ENCODE measurements around the gene ZDHHC12.

The ZDHHC12 gene

DNA sequence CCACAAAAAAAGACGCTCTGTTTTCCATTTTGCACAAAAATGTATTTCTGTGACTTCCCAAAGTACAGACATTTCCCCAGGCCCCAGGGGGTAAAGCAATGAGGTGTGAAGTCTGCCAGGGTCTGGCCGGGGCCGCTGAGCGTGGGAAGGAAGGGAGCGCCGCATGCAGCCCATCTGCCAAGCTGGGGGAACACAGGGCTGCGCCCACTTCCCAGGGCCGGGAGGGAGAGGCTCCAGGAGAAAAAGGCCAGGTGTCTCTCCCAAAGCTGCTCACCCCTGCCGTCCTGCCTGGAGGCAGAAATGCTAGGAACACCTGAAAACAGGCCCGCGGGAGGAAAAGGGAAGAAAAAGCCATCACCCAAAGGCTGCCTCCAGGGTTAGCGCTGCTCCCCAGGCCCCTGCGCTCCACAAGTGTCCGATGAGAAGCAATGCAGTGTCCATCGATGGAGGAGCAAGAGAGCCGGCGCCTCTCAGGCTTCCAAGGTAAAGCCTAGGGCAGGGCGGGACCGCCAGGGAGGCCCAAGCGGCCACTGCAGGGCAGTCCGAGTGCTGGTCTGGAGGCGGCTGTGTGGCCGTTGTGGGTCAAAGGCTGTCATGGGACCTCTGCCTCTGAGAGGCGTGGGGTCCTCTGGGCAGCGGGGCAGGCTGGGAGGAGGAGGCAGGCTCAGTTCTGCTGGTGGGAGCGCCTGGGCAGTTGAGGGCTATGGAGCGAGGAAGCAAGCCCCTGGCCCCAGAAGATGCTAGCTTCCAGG, 6.0 kb upstream of the ZDHHC12 start:
- no peak for DNase-seq (ENCODE audit: low read depth in 2 of 2, low spot score in 1 of 2)

DNA sequence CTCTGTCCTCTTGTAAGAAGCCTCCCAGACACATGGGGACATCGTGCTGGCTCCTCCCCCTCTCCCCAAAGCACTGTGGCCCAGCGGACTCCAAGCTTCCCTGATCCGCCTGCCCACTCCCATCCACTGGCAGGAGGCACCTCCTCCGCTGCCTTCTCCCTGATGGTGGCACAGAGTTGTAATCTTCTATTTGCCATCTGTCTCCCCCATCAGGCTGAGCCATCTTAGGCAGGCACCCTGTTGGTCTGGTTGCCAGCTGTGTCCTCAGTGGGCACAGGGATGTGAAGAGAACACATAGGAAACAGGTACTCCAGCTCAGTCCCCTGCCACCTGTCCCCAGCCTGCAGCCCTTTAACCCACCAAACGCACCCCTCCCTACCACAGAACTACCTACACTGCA, 5.4 kb upstream of the ZDHHC12 start:
- no peak for DNase-seq (ENCODE audit: low read depth in 2 of 2, low spot score in 1 of 2)

DNA sequence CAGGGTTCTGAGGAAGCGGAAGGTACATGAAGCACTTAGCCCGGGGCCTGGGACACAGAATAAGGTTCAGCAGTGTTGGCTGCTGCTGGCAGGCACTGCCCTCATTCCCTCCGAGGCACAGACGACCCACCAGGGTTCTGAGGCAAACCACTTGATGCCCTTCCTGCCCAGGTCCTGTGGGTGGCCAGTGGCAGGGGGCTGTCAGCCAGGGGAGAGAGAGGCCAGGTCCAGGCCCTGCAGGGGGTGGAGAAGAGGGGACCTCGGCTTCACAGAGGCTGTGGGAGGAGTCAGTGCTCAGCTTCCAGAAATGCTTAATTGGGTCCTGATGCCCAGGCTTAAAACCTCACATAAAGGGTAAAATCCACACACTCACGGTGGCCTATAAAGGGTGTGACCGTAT, 4.4 kb upstream of the ZDHHC12 start:
- DNase-seq (ENCODE audit: low read depth in 2 of 2, low spot score in 1 of 2): no peak

DNA sequence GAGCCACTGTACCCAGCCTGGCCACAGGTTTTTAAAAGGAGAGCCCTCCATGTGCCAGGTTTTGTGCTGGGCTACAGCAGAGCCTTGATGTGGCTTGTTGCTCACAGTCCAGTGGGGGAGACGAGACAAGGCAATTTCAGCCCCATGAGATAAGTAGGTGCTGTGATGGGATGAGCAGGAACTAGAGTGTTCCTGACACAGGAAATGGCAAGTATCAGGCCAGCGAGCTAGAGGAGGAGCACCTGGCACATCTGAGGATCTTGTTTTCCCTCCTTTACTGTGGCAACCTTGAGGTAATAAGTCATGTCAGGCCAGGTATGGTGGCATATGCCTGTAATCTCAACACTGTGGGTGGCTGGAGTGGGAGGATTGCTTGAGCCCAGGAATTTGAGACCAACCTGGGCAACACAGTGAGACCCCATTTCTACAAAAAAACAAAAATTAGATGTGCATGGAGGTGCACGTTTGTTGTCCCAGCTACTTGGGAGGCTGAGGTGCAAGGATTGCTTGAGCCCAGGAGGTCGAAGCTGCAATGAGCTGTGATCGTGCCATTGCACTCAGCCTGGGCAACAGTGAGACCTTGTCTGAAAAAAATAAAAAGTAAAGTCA, 3.8 kb upstream of the ZDHHC12 start:
- no peak for DNase-seq (ENCODE audit: low read depth in 2 of 2, low spot score in 1 of 2)

DNA sequence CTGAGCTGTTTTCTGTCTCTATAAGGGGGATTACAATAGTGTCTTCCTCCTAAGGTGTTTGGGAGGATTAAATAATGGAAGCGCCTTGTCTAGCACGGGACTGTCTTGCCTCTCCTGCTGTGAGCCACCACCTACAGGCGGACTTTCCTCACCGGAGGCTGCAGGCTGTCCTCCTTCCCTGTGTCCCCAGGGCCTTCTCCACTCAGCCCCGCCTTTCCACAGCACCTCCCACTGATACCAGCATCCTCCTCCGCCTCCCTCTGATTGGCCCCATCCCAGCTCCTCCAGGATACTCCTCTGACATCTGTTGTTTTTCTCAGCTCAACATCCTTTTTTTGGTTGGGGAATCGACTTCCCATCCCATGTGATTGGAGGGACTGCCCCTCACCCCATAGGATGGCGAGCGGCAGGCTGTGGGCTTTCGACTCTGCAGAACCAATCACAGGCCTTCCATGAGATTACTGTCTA, 851 bp upstream of the ZDHHC12 start:
- DNase-seq (ENCODE audit: low read depth in 2 of 2, low spot score in 1 of 2): no peak

DNA sequence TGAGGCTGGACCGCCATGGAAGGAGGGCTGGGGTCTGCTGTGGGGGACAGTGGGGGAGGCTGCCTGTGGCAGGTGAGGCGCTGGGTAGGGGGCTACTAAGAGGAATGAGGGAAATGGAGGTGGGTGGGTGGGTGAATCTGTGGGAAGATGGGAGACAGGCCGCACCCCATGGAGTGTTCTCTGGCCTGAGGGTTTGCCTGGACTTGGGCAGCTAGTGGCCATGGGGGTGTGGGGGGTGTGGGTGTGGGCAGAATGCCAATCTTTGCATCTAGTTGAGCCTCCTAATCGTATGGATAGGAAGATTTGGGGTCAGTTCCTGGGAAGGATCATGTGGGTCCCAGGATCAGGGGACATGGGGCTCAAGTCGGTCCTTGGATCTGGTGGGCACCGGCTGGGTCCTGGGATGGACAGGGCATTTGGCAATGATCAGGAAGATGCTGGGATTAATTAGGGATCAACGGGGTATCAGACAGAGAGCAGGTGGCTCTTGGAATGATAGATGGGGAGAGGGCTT, 518 bp downstream of the ZDHHC12 start:
- no peak for DNase-seq (ENCODE audit: low read depth in 2 of 2, low spot score in 1 of 2)

DNA sequence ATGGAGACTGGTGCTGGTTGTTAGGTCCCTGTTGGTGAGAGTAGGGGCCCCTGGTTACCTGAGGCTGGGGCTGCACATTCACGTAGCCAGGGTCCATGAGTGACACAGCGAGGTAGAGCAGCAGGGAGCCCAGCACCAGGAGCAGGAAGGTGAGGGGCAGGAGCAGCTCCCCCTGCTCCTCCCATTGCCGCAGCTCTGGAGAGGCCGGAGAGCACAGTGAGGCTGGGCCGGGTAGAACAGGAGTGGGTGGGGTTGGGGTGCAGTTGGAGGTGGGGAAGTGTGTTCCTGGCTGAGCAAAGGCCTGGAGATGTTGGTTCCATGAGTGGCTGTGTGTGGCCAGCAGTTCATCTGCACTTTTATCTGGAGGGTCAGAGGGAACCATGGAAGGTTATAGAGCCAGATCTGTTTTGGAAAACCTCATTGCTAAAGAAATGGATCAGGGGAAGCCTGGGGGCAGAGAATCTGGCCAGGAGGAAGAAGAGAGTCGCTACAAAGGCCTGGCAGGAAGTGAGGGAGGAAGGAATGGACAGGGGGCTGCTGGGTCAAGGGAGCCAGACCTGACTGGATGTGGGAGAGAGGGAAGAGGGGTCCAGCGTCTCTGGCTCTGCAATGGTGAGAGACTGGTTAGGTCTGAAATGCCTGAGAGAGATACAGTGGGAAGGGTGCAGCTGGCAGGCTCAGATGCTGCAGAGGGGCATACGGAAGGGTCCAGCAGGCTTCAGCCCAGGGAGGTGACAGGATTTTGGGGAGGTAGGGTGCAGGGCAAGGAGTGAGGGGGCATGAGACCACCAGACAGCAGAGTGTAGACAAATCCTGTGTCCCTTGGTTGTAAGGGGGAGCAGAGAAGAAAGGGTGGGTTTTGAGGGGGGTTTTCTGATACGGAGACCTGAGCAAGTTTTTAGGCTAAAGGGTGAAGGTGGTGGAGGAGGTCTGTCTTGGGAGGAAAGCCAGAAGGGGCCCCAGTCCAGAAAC, 1.3 kb downstream of the ZDHHC12 start:
- no peak for DNase-seq (ENCODE audit: low read depth in 2 of 2, low spot score in 1 of 2)

DNA sequence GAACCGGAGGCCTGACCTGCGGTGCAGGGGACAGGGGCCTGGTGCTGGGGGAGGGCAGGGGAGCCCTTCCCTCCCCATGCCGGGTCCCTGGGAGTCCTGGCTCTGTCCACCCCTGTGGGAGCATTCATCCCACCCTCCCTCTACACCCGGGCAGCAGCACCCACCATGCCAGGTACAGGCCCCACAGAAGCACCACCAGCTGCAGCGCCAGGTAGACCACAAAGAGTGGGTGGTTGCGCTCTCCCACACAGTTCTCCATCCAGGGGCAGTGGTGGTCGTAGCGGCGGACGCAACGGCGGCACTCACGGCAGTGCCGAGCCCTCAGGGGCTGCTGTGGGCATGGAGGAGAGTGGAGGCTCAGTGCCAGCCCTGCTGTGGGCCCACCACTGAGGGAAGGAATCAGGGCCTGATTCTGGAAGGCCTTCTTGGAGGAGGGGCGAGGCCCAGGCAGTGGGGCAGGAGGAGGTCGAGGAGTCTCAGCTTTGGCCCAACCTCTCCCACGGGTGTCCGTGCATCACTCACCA, 2.4 kb downstream of the ZDHHC12 start:
- no peak for DNase-seq (ENCODE audit: low read depth in 2 of 2, low spot score in 1 of 2)

DNA sequence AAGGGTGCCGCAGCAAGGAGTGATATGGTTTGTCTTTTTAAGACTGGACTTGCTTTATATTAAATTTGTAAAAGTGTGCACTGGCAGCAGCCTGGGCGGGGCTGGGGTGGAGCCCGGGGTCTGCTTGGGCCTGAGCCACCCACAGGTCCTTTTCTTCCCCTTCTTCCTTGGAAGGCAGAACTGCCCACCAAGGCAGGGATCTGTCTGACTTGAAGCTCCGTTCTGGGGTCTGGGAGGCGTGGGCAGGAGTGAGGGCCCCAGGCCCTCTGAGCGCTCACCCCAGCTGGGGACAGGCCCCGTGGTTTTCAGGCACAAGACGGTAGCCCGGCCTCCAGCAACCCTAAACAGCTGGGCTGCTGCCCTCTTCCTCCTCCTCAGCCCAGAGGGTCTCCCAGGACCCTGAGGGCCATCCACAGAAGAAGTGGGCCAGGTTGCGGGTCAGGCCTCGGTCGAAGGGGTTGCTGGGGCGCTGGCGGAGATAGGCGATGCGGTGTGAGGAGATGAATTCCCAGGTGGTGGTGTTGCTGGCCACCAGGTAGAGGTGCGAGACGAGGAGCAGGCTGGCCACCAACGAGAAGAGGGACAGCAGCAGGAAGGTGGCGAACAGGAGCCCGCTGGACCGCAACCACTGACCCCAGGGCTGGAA, 3.0 kb downstream of the ZDHHC12 start:
- DNase-seq (ENCODE audit: low read depth in 2 of 2, low spot score in 1 of 2): no peak

DNA sequence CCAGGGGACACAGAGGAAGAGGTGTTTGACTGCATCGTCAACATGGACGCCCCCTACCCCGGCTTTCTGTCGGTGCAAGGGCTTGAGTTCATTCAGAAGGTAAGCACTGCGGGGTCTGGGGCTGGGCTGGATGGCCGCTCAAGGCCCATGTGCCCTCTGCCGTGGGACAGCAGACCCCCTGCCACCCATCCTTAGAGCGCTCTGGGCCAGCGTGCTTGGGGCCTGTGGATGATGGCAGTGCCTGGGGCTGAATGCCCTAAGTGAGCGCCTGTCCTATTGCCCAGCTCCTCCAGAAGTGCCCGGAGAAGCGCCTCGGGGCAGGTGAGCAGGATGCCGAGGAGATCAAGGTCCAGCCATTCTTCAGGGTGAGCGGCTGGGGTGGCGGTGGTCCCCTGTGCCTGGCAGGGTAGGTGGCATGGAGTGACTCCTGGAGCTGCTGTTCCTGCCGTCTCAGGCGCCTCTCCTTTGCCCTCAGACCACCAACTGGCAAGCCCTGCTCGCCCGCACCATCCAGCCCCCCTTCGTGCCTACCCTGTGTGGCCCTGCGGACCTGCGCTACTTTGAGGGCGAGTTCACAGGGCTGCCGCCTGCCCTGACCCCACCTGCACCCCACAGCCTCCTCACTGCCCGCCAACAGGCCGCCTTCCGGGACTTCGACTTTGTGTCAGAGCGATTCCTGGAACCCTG, 3.9 kb downstream of the ZDHHC12 start:
- DNase-seq (ENCODE audit: low read depth in 2 of 2, low spot score in 1 of 2): no peak

DNA sequence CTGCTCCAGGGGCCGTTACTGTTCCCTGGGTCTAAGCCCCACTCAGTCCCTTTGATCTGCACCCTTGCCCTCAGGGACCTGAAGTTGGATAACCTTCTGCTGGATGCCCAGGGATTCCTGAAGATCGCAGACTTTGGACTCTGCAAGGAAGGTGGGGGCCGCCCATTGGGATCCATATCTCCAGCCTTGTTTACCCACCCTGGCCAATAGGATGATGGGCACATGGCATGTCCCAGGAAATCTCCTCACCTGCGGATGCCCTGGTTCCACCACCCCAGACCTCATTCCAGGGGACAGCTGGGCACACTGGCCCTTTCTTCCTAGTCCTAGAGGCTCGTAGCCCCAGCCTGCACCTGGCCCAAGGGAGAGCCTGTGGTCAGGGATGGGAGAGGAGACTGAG, 5.5 kb downstream of the ZDHHC12 start:
- DNase-seq (ENCODE audit: low read depth in 2 of 2, low spot score in 1 of 2): no peak

DNA sequence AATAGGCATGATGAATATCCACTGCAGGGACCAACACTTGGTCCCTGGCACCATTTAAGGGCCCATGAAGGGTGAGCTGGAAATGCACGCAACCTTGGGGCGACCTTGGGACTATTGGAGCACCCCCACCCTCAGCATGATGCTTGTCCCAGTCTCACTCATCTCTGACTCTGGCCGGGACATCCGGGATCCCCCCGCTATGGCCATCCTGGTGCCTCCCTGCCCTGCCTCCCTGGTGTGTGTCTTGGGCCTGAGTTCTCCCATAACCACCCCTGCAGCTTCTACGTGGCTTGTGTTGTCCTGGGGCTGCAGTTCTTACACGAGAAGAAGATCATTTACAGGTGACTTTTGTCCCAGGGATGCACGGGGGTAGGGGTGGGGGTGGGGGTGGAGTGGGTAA, 5.9 kb downstream of the ZDHHC12 start:
- DNase-seq (ENCODE audit: low read depth in 2 of 2, low spot score in 1 of 2): no peak

DNA sequence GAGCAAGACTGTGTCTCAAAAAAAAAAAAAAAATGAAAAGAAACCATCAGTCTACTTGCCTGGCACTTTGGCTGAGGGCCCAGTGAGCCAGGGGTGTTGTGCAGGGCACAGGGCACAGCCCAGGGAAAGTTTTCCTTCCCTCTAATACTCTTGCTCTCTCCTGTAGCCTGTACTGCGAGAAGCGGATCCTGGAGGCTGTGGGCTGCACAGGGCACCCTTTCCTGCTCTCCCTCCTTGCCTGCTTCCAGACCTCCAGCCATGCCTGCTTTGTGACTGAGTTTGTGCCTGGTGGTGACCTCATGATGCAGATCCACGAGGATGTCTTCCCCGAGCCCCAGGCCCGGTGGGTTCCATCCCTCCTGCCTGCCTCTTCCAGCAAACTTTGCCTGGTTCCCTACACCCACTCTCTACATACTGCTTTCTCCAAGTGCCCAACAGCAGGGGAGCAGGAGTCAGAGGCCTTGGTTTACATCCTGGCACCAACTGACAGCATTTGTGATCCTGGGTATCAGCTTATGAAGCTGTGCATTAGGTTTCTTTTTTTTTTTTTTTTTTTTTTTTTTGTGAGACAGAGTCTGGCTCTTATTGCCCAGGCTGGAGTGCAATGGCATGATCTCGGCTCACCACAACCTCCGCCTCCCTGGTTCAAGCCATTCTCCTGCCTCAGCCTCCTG, 7.2 kb downstream of the ZDHHC12 start:
- DNase-seq (ENCODE audit: low read depth in 2 of 2, low spot score in 1 of 2): no peak

DNA sequence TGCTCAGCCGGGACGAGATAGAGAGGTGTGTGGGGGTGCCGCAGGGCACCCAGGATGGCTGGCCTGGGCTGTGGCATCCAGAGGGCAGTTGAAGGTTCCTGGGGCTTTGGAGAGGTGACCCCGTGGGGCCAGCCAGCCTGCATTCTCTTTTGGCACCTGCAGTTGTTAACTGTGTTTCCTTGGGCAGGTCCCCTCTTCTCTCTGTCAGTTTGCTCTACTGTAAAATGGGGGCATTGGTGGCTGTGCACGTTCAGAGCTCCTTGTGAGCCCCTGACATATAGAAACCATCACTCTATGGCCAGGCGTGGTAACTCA, 8.5 kb downstream of the ZDHHC12 start:
- DNase-seq (ENCODE audit: low read depth in 2 of 2, low spot score in 1 of 2): no peak

DNA sequence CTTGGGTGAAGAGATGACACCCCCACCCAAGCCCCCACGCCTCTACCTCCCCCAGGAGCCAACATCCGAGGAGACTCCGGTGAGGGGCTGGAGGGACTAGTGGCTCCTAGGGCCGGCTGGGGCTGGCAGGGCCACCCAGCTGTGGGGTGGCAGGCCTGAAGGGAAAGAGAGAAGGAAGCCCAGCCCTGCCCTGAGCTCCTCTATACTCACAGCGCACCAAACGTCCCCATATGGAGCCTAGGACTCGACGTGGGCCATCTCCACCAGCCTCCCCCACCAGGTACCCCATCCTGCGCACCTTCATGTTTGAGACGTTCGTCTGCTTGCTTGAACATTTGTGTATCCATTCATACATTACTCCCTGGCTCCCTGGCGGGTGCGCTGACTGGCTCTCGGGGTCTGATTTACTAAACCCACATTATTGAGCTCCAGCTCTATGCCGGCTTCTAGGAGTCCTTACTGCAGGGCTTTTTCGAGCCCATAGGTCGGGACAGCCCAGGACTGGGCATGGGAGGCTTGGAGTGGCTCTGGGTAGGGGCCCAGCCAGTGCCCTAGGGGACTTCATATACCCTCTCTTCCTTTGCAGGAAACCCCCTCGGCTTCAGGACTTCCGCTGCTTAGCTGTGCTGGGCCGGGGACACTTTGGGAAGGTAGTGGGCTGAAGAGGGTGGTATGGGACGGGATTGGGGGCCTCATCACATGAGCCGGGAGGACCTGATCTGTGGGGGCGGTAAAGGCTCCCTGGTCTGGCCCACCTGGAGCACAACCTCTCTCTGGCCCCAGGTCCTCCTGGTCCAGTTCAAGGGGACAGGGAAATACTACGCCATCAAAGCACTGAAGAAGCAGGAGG, 9.1 kb downstream of the ZDHHC12 start:
- DNase-seq (ENCODE audit: low read depth in 2 of 2, low spot score in 1 of 2): no peak

DNA sequence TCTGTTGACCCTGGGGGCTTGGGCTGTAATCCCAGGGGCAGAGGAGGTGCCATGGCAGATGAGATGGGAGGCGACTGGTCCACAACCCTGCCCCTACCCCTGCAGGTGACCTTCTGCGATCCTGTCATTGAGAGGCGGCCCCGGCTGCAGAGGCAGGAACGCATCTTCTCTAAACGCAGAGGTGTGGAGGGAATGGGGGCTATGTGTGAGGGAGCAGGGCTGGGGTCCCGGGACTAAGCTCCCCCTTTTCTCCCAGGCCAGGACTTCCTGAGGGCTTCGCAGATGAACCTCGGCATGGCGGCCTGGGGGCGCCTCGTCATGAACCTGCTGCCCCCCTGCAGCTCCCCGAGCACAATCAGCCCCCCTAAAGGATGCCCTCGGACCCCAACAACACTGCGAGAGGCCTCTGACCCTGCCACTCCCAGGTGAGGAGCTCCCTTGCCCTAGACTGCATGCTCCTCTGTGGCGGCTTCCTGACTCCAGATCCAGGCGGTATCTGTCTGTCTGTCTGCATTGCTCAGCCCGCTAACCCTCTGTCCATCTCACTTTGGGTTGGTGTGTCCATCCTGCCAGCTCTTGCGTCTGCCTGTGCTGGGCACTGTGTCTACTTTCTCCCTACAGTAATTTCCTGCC, 9.9 kb downstream of the ZDHHC12 start:
- no peak for DNase-seq (ENCODE audit: low read depth in 2 of 2, low spot score in 1 of 2)

DNA sequence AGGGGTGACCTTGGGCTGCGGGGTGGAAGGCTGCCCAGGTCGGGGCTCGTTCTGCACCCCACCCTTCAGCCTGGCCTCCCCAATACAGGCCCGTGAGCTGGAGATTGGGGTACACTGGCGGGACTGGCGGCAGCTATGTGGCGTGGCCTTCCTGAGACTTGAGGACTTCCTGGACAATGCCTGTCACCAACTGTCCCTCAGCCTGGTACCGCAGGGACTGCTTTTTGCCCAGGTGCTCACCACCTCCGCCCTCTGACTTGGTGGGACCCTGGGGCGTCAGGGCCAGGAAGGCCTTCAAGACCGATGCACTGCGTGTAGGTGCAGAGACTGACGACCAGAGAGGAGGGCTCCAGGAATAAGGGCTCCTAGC, 10.5 kb downstream of the ZDHHC12 start:
- no peak for DNase-seq (ENCODE audit: low read depth in 2 of 2, low spot score in 1 of 2)

All from stimulated activated CD8-positive, alpha-beta memory T cell treated with anti-CD3 and anti-CD28 coated beads, Interleukin-4, amount 100 ng/mL, for 4 hours (primary cell).